Activated naive CD4-positive, alpha-beta T cell treated with anti-CD3 and anti-CD28 coated beads for 36 hours (primary cell): Measurements from ENCODE around the gene SYTL2. TPM values are rescaled to one million over a fixed set of nuclear protein-coding genes. Genes with fewer than 3 reads are reported as not detected.
A peak's percentile ranks its signal among the peaks of the same experiment; 100 is the strongest.

Experiments used
- CTCF ChIA-PET: fragments of 350-600 bp; sonication (Branson Sonifier 250); formaldehyde crosslinking; loops from one replicate; lab custom pipeline; 2021; ENCODE audit warnings: antibody characterized with exemption; lab: Charles Lee
- DNase-seq: peaks from one replicate; pipeline ENCODE4 v3.0.0-alpha.2; 2020
- H3K27ac Mint-ChIP-seq: one replicate; pipeline ENCODE4 v1.8.0; 2021; ENCODE audit warnings: mild to moderate bottlenecking, mixed read lengths
- H3K27me3 Mint-ChIP-seq: one replicate; pipeline ENCODE4 v1.8.0; 2021; ENCODE audit warnings: low read depth, mixed read lengths
- H3K36me3 Mint-ChIP-seq: one replicate; pipeline ENCODE4 v1.8.0; 2021; ENCODE audit warnings: low read depth, mixed read lengths
- H3K4me1 Mint-ChIP-seq: one replicate; pipeline ENCODE4 v1.8.0; 2021; ENCODE audit warnings: low read depth, mixed read lengths
- H3K4me3 Mint-ChIP-seq: one replicate; pipeline ENCODE4 v1.8.0; 2021; ENCODE audit warnings: mild to moderate bottlenecking, moderate library complexity, mixed read lengths
- H3K9me3 Mint-ChIP-seq: one replicate; pipeline ENCODE4 v1.8.0; 2021; ENCODE audit warnings: mixed read lengths
- intact Hi-C: fragments of 100-400 bp; cut with micrococcal nuclease; formaldehyde crosslinking; loops from one replicate; pipeline ENCODE4 v1.15.1; 2023
- total RNA-seq, 2 experiments: library from RNA; stranded (reverse); gene quantifications; one replicate each; pipeline ENCODE4 v1.2.3, GENCODE V29; 2021

Gene SYTL2
- total RNA-seq, 2 experiments from 2014 or later, result 13.8 to 13.9 TPM

DNA sequence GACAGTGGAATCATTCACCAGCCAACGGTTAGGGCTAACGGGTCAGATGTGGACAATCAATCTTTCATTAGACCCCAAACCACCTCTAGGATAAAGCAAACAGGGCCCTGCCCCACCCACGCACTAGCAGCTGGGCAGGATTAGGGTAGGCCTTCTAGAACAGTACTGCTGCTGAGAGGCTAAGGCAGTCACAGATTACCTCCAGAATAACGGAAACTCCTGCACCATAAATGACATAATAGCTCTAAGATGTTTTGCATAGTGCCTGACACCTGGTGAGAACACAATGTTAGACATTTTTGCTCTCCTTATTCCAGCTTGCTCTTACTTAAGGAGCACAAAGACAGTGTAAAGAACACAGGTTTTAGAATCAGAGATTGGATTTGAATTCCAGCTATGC is 1.8 kb downstream of the SYTL2 start:
- peak; percentile 40 for DNase-seq
- CTCF ChIA-PET, result interaction anchor here (0.9 to 2.0 kb wide), 6 partner anchors 17 to 483 kb away, joined by 3 to 11 read pairs (median 5); partner anchors contain the start of gene TMEM126A
- Mint-ChIP-seq H3K9me3 (no peaks in the 10 kb centered on the region), H3K4me3 (no peak overlapping the region), H3K27me3 (no peaks in the 10 kb centered on the region), H3K4me1 (peaks cover 31% of the 10 kb centered on the region), H3K27ac (no peak overlapping the region), H3K36me3 (no peaks in the 10 kb centered on the region)
- intact Hi-C loops, result loop anchor here (1.0 kb wide), 1 partner anchor 56 kb away; no protein-coding TSS in a partner anchor

- Mint-ChIP-seq H3K27ac (no peak overlapping the region), H3K9me3 (no peaks in the 10 kb centered on the region), H3K36me3 (no peaks in the 10 kb centered on the region), H3K4me3 (no peak overlapping the region), H3K4me1 (peaks cover 31% of the 10 kb centered on the region), H3K27me3 (no peaks in the 10 kb centered on the region)
- DNase-seq, result no peak
- CTCF ChIA-PET, result no interaction called here
- intact Hi-C loops, result no loop called here
Measured at GRCh38 chr11:85806876-85807275, 4.1 kb downstream of the SYTL2 start.

GRCh38 chr11:85806016-85806415 is 4.9 kb downstream of the SYTL2 start:
- Mint-ChIP-seq H3K27me3 (no peaks in the 10 kb centered on the region), H3K9me3 (no peaks in the 10 kb centered on the region), H3K4me1 (peaks cover 26% of the 10 kb centered on the region), H3K27ac (no peak overlapping the region), H3K36me3 (no peaks in the 10 kb centered on the region), H3K4me3 (no peak overlapping the region)
- no peak for DNase-seq
- CTCF ChIA-PET, result no interaction called here
- intact Hi-C loops, result no loop called here

DNA sequence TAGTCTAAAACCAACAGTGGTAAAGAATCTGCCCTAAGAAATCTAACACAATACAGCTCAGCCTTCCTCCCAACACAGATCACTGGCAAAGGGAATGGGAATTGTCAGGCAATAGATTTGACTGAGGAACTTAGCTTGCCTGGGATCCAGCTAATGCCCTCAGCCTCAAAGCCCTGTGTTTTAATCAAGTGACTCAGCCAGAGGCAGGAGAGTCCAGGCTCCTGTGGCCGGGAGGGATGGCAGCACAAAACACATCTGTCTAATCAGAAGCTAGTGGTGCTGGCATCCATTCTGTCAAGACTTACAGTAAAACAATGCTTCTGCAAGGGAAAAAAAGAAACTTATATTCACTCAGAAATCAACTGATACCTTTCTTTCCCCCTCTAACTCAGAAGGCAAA is 5.6 kb downstream of the SYTL2 start:
- intact Hi-C loops, result no loop called here
- Mint-ChIP-seq H3K27ac (no peak overlapping the region), H3K27me3 (no peaks in the 10 kb centered on the region), H3K4me1 (peaks cover 25% of the 10 kb centered on the region), H3K36me3 (no peaks in the 10 kb centered on the region), H3K4me3 (no peak overlapping the region), H3K9me3 (no peaks in the 10 kb centered on the region)
- CTCF ChIA-PET, result no interaction called here
- DNase-seq, result no peak

- intact Hi-C loops, result no loop called here
- H3K36me3 Mint-ChIP-seq, result no peaks in the 10 kb centered on the region
- H3K27ac Mint-ChIP-seq, result no peak overlapping the region
- H3K4me1 Mint-ChIP-seq, result peaks cover 18% of the 10 kb centered on the region
- no peak for DNase-seq
- H3K4me3 Mint-ChIP-seq, result no peak overlapping the region
- H3K27me3 Mint-ChIP-seq, result no peaks in the 10 kb centered on the region
- no peaks in the 10 kb centered on the region for H3K9me3 Mint-ChIP-seq
- CTCF ChIA-PET, result no interaction called here
Measured at GRCh38 chr11:85803920-85804319, 7.0 kb downstream of the SYTL2 start.

GRCh38 chr11:85803303-85803702 is 7.6 kb downstream of the SYTL2 start:
- no peak for DNase-seq
- Mint-ChIP-seq H3K27ac (no peak overlapping the region), H3K27me3 (no peaks in the 10 kb centered on the region), H3K4me3 (no peak overlapping the region), H3K36me3 (no peaks in the 10 kb centered on the region), H3K4me1 (peaks cover 15% of the 10 kb centered on the region), H3K9me3 (no peaks in the 10 kb centered on the region)
- intact Hi-C loops, result no loop called here
- CTCF ChIA-PET, result no interaction called here

- intact Hi-C loops, result no loop called here
- CTCF ChIA-PET, result no interaction called here
- no peak for DNase-seq
- H3K4me1 Mint-ChIP-seq, result peaks cover 10% of the 10 kb centered on the region
- H3K9me3 Mint-ChIP-seq, result no peaks in the 10 kb centered on the region
- H3K4me3 Mint-ChIP-seq, result no peak overlapping the region
- no peaks in the 10 kb centered on the region for H3K27me3 Mint-ChIP-seq
- no peaks in the 10 kb centered on the region for H3K36me3 Mint-ChIP-seq
- H3K27ac Mint-ChIP-seq, result no peak overlapping the region
Measured at GRCh38 chr11:85801527-85801926, 9.4 kb downstream of the SYTL2 start.

DNA sequence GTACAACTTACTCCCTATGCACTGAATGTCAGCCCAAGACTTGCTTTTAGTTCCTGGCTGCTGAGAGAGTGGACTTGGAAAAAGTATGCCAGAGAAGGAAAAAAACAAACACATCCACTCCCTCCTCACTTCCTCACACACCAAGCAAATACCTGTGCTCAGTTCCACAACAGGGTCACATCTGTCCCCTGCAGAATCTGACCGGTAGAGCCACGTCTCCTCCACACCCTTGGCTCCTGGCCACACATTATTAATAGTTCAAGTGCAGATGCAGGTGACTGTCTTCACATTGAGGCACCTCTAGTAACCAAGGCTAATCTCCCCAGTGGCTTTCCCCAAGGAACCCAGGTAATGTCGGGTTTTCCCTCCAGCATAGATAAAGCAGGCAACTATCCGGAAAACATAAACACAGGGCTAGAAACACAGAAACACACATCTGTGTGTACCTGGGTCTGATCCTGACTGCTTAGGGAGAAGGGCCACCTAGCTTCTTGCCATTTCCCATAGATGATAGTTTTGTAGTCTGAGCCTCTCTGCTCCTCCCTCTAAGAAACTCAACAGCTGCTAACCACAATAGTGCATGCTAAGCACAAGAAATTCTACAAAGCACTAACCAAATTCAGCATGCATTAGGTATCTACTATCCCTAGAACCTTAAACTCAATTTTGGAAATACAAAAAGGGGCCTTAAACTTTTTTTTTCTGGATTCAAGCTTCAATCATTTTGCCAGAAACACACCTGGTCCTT is 10.2 kb downstream of the SYTL2 start:
- Mint-ChIP-seq H3K9me3 (no peaks in the 10 kb centered on the region), H3K27ac (no peak overlapping the region), H3K4me1 (peaks cover 8% of the 10 kb centered on the region), H3K27me3 (no peaks in the 10 kb centered on the region), H3K4me3 (no peak overlapping the region), H3K36me3 (no peaks in the 10 kb centered on the region)
- CTCF ChIA-PET, result no interaction called here
- intact Hi-C loops, result no loop called here
- no peak for DNase-seq

DNA sequence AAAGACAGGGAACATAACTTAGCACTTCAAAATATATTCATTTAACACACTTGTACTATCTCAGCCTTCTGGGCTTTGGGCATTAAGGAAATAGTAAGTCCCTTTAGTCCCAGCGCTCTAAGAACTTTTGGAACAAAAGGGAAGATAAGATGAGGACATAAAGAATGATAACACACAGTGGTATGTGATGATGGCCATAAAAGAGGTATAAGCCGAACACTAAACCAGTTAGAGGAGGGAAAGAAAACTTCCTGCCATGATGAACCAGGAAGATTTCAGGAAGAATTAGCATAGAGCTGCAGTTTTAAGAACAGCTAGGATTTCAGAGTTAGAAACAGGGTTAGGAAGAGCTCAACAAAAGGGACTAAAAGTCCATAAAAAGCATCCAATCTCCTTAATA is 11.8 kb downstream of the SYTL2 start:
- no peaks in the 10 kb centered on the region for H3K27me3 Mint-ChIP-seq
- H3K36me3 Mint-ChIP-seq, result no peaks in the 10 kb centered on the region
- peaks cover 13% of the 10 kb centered on the region for H3K4me1 Mint-ChIP-seq
- H3K27ac Mint-ChIP-seq, result no peak overlapping the region
- no peak for DNase-seq
- H3K4me3 Mint-ChIP-seq, result no peak overlapping the region
- intact Hi-C loops, result loop anchor here (1.0 kb wide), 1 partner anchor 11 kb away; no protein-coding TSS in a partner anchor
- CTCF ChIA-PET, result interaction anchor here (1.5 kb wide), 1 partner anchor 9 kb away, joined by 3 read pairs; no protein-coding TSS in a partner anchor
- H3K9me3 Mint-ChIP-seq, result no peaks in the 10 kb centered on the region

DNA sequence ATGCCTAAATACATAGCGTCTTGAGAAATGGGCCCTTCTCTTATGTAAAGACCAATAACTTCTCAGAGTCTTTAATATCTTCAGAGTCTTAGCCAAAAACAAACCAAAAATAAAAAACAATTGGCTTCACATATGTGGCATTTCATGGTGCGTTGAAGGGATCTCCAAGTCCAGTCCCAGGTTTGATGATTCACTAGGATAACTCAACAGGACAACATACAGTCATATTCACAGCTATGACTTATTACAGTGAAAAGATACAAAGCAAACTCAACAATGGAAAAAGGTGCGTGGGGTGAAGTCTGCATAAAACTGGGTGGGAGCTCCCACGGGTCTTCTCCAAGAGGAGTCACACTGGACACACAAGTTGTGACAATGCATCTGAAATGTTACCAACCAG is 12.6 kb downstream of the SYTL2 start:
- H3K27me3 Mint-ChIP-seq, result no peaks in the 10 kb centered on the region
- peaks cover 13% of the 10 kb centered on the region for H3K4me1 Mint-ChIP-seq
- CTCF ChIA-PET, result interaction anchor here (1.1 to 1.5 kb wide), 3 partner anchors 9 to 106 kb away, joined by 3 read pairs; no protein-coding TSS in a partner anchor

GRCh38 chr11:85795712-85796487 is 15.0 kb downstream of the SYTL2 start:
- no peak for DNase-seq
- intact Hi-C loops, result no loop called here
- Mint-ChIP-seq H3K27me3 (no peaks in the 10 kb centered on the region), H3K4me1 (peaks cover 15% of the 10 kb centered on the region), H3K9me3 (no peaks in the 10 kb centered on the region), H3K36me3 (no peaks in the 10 kb centered on the region), H3K27ac (no peak overlapping the region), H3K4me3 (no peak overlapping the region)
- CTCF ChIA-PET, result no interaction called here

More for the DNA sequence above, 12.6 kb downstream of the SYTL2 start:
- no peak overlapping the region for H3K27ac Mint-ChIP-seq
- no peaks in the 10 kb centered on the region for H3K9me3 Mint-ChIP-seq
- no peak for DNase-seq
- H3K36me3 Mint-ChIP-seq, result no peaks in the 10 kb centered on the region
- H3K4me3 Mint-ChIP-seq, result no peak overlapping the region
- intact Hi-C loops, result no loop called here

- CTCF ChIA-PET, result interaction anchor here (0.6 to 1.1 kb wide), 2 partner anchors 34 to 77 kb away, joined by 3 to 4 read pairs; no protein-coding TSS in a partner anchor
- H3K36me3 Mint-ChIP-seq, result no peaks in the 10 kb centered on the region
- peaks cover 15% of the 10 kb centered on the region for H3K4me1 Mint-ChIP-seq
- no peak overlapping the region for H3K4me3 Mint-ChIP-seq
- H3K27me3 Mint-ChIP-seq, result no peaks in the 10 kb centered on the region
- intact Hi-C loops, result no loop called here
- H3K9me3 Mint-ChIP-seq, result no peaks in the 10 kb centered on the region
- no peak overlapping the region for H3K27ac Mint-ChIP-seq
- no peak for DNase-seq
Measured at GRCh38 chr11:85791409-85791990, 19.4 kb downstream of the SYTL2 start.
